GM12878 (cell line): Measurements from ENCODE around the gene DMXL2. TPM values are rescaled to one million over a fixed set of nuclear protein-coding genes. Genes with fewer than 3 reads are reported as not detected.

Experiments used
- ATAC-seq: fragments of 200-7000 bp; cut with Tn5 transposase; 3 replicates; pipeline ENCODE4 v1.9.1; 2020; ENCODE audit warnings: mild to moderate bottlenecking, moderate library complexity
- BruUV-seq: library from RNA; stranded (reverse); fragments of 400-500 nt; replicated peaks from 2 replicates; lab custom pipeline; 2021; lab: Mats Ljungman, UMichigan
- CTCF ChIA-PET: fragments of 300-600 bp; sonication (Branson Sonifier 250); formaldehyde crosslinking; extraction: SDS; loops from one replicate; lab custom pipeline; 2021; ENCODE audit warnings: inconsistent platforms; lab: Yijun Ruan, JAX
- POLR2A ChIA-PET: fragments of 350-600 bp; formaldehyde crosslinking; extraction: SDS; loops from one replicate; lab custom pipeline; 2021; ENCODE audit warnings: inconsistent platforms; lab: Charles Lee
- RAD21 ChIA-PET: fragments of 300-600 bp; sonication (Branson Sonifier 250); formaldehyde crosslinking; loops from one replicate; lab custom pipeline; 2023; ENCODE audit warnings: antibody characterized with exemption; ENCODE audit not compliant: unreplicated experiment; lab: Charles Lee
- SMC1A ChIA-PET: fragments of 300-600 bp; sonication (Branson Sonifier 250); formaldehyde crosslinking; loops from one replicate; lab custom pipeline; 2023; ENCODE audit not compliant: unreplicated experiment, uncharacterized antibody; lab: Charles Lee
- DNase-seq: peaks from one replicate; pipeline ENCODE4 v3.0.0-alpha.2; 2011; ENCODE audit warnings: low read depth, low spot score
- FAIRE-seq: peaks from 3 replicates; lab custom pipeline; 2011; peaks lifted over from hg19 to GRCh38; lab: Jason Lieb, UNC
- H2AFZ ChIP-seq: 2 replicates; pipeline ENCODE4 v1.6.0; 2011; ENCODE audit warnings: low read depth, low read length, control low read depth; ENCODE audit not compliant: control insufficient read depth
- H3K27ac ChIP-seq: 2 replicates; pipeline ENCODE4 v1.5.1; 2011; ENCODE audit warnings: control low read depth; ENCODE audit not compliant: control insufficient read depth, insufficient read depth
- H3K27me3 ChIP-seq, 2 experiments: replicated peaks in 1 of 2; 2 replicates each; pipeline versions ENCODE4 v1.6.0 to v1.6.1; 2011; ENCODE audit warnings: low read length in 1 of 2; ENCODE audit not compliant: control insufficient read depth in 2 of 2, insufficient read depth in 2 of 2
- H3K36me3 ChIP-seq, 2 experiments: 2 replicates each; pipeline ENCODE4 v1.5.1; 2011; ENCODE audit warnings: low read length in 1 of 2; ENCODE audit not compliant: control insufficient read depth in 2 of 2, insufficient read depth in 2 of 2
- H3K4me1 ChIP-seq: 2 replicates; pipeline ENCODE4 v1.6.1; 2011; ENCODE audit warnings: mild to moderate bottlenecking, low read length, moderate library complexity, mixed read lengths; ENCODE audit not compliant: control insufficient read depth, insufficient read depth
- H3K4me2 ChIP-seq: 2 replicates; pipeline ENCODE4 v1.6.0; 2011; ENCODE audit warnings: control low read depth; ENCODE audit not compliant: control insufficient read depth, insufficient read depth
- H3K4me3 ChIP-seq: fragments of 200-600 bp; sonication (generic); 2 replicates; pipeline ENCODE4 v1.5.1; 2016
- H3K79me2 ChIP-seq: 2 replicates; pipeline ENCODE4 v1.6.0; 2011; ENCODE audit warnings: low read length; ENCODE audit not compliant: control insufficient read depth, insufficient read depth
- H3K9ac ChIP-seq: 2 replicates; pipeline ENCODE4 v1.8.0; 2011; ENCODE audit warnings: low read length, control low read depth, mixed read lengths; ENCODE audit not compliant: control insufficient read depth, insufficient read depth
- H3K9me3 ChIP-seq: replicated peaks from 3 replicates; pipeline ENCODE4 v1.5.1; 2011; ENCODE audit warnings: mild to moderate bottlenecking, low read length; ENCODE audit not compliant: control insufficient read depth, insufficient read depth
- H4K20me1 ChIP-seq: 2 replicates; pipeline ENCODE4 v1.6.0; 2011; ENCODE audit not compliant: control insufficient read depth, insufficient read depth
- CEBPB ChIP-seq, 2 experiments: fragments of 150-350 bp in 1 of 2; IDR thresholded peaks; 2 replicates each; pipeline ENCODE4 v1.6.1; 2012 to 2014; ENCODE audit warnings: low read depth in 2 of 2, low read length in 2 of 2, borderline replicate concordance in 1 of 2, inconsistent platforms in 1 of 2
- CHD2 ChIP-seq: IDR thresholded peaks from 2 replicates; pipeline ENCODE4 v1.6.1; 2011; ENCODE audit warnings: low read depth, low read length, improper control_type of control experiment, borderline replicate concordance
- LARP7 ChIP-seq: fragments of 450-650 bp; IDR thresholded peaks from 2 replicates; pipeline ENCODE4 v1.6.1; 2017; ENCODE audit warnings: mild to moderate bottlenecking
- PML ChIP-seq: IDR thresholded peaks from 2 replicates; pipeline ENCODE4 v1.6.1; 2012; ENCODE audit warnings: low read length, inconsistent platforms
- POLR2AphosphoS2 ChIP-seq: IDR thresholded peaks from 2 replicates; pipeline ENCODE4 v1.6.1; 2011; ENCODE audit warnings: low read depth, mild to moderate bottlenecking, low read length, improper control_type of control experiment, moderate library complexity
- SREBF1 ChIP-seq: IDR thresholded peaks from 2 replicates; pipeline ENCODE4 v1.6.1; 2012; ENCODE audit warnings: mild to moderate bottlenecking, low read length
- ZNF24 ChIP-seq: fragments of 450-650 bp; IDR thresholded peaks from 2 replicates; pipeline ENCODE4 v1.6.1; 2017; ENCODE audit warnings: antibody characterized with exemption, mild to moderate bottlenecking
- WGBS: methylation state at CpG from one replicate; pipeline ENCODE4 v1.1.6; 2016; ENCODE audit warnings: low lambda C conversion rate; ENCODE audit not compliant: insufficient replicate concordance, insufficient coverage; ENCODE audit errors: missing lambda C conversion rate; 5-methylcytosine and 5-hydroxymethylcytosine counted together
- in situ Hi-C: fragments of 300-500 bp; cut with MboI; formaldehyde crosslinking; loops from 9 replicates; pipeline ENCODE4 v1.14.3; 2018; ENCODE audit warnings: mixed read lengths
- intact Hi-C: fragments of 100-400 bp; cut with micrococcal nuclease; formaldehyde crosslinking; loops from one replicate; pipeline ENCODE4 v1.14.2; 2022; ENCODE audit not compliant: unreplicated experiment
- polyA plus RNA-seq, 11 experiments: library from polyadenylated mRNA; depleted of rRNA in 4 of 11; unstranded in 6 of 11; stranded (reverse) in 5 of 11; fragments of >200 nt; fragmentation: Nextera tagmentation in 4 of 11; fragmentation: Illumina TruSeq in 1 of 11; extraction: Ambion mirVana in 4 of 11; extraction: Trizol in 1 of 11; gene quantifications; 1 replicate in 1 of 11; 2 replicates in 10 of 11; pipeline versions ENCODE4 v1.2.1 to v1.2.3, GENCODE V29; 2011 to 2016; ENCODE audit warnings: inconsistent platforms in 2 of 11, missing spikeins in 2 of 11, low read depth in 1 of 11
- total RNA-seq, 4 experiments: library from RNA; depleted of rRNA in 3 of 4; stranded (reverse); fragments of >200 nt in 3 of 4; fragmentation: Illumina TruSeq in 1 of 4; extraction: Trizol in 1 of 4; gene quantifications; 2 replicates each; pipeline versions ENCODE4 v1.2.1 to v1.2.3, GENCODE V29; 2013 to 2021
- TF ChIP-seq, protein P1 (sequence below): fragments of 150-350 bp; IDR thresholded peaks from 2 replicates; pipeline ENCODE4 v1.6.1; 2016; ENCODE audit warnings: low read depth, low read length

DMXL2 gene
- total and polyA plus RNA-seq, 10 of the 15 experiments (the other 5 are each of a cell fraction or from before 2014, with no cell fraction given) = 8.5 to 32.1 (median 22.0) TPM

GRCh38 chr15:51547656-51548055, 74.9 kb downstream of the DMXL2 start:
- ATAC-seq = no peak
- POLR2A ChIA-PET = no interaction called here
- BruUV-seq = no TSS peak
- CTCF ChIA-PET = interaction anchor here (1.1 to 1.4 kb wide), 2 partner anchors 102 to 229 kb away, joined by 5 to 7 read pairs; no protein-coding TSS in a partner anchor
- SMC1A ChIA-PET = no interaction called here
- Histone ChIP-seq H2AFZ (no peak overlapping the region), H3K4me2 (no peak overlapping the region), H3K4me3 (no peak overlapping the region), H3K27ac (no peak overlapping the region)
- in situ Hi-C loops = no loop called here
- DNase-seq = no peak
- TF ChIP-seq CEBPB (IDR thresholded peaks at IDR 0.05; ENCODE audit: borderline replicate concordance in 1 of 2, low read depth in 2 of 2, low read length in 2 of 2) (no peak), SREBF1 (no peak), CHD2 (no peak), ZNF24 (no peak), POLR2AphosphoS2 (no peak), PML (no peak), LARP7 (no peak)
- TF ChIP-seq, protein P1, sequence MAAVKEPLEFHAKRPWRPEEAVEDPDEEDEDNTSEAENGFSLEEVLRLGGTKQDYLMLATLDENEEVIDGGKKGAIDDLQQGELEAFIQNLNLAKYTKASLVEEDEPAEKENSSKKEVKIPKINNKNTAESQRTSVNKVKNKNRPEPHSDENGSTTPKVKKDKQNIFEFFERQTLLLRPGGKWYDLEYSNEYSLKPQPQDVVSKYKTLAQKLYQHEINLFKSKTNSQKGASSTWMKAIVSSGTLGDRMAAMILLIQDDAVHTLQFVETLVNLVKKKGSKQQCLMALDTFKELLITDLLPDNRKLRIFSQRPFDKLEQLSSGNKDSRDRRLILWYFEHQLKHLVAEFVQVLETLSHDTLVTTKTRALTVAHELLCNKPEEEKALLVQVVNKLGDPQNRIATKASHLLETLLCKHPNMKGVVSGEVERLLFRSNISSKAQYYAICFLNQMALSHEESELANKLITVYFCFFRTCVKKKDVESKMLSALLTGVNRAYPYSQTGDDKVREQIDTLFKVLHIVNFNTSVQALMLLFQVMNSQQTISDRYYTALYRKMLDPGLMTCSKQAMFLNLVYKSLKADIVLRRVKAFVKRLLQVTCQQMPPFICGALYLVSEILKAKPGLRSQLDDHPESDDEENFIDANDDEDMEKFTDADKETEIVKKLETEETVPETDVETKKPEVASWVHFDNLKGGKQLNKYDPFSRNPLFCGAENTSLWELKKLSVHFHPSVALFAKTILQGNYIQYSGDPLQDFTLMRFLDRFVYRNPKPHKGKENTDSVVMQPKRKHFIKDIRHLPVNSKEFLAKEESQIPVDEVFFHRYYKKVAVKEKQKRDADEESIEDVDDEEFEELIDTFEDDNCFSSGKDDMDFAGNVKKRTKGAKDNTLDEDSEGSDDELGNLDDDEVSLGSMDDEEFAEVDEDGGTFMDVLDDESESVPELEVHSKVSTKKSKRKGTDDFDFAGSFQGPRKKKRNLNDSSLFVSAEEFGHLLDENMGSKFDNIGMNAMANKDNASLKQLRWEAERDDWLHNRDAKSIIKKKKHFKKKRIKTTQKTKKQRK = no peak
- TF ChIP-seq, all 136 proteins: peak for 0
- Histone ChIP-seq H3K4me1 (no peaks in the 10 kb centered on the region), H3K36me3 (no peaks in the 10 kb centered on the region; a peak in 1 of 4 replicates), H3K9ac (no peak overlapping the region), H3K79me2 (no peaks in the 10 kb centered on the region), H3K27me3 (no peaks in the 10 kb centered on the region), H3K9me3 (no peaks in the 10 kb centered on the region), H4K20me1 (no peaks in the 10 kb centered on the region)
- intact Hi-C loops = loop anchor here (10.0 kb wide), 1 partner anchor 63 kb away; no protein-coding TSS in a partner anchor
- FAIRE-seq = no peak
- RAD21 ChIA-PET = interaction anchor here (1.5 kb wide), 1 partner anchor 12 kb away, joined by 7 read pairs; no protein-coding TSS in a partner anchor
- WGBS = 100% methylated on average over 2 of the region's 2 CpGs
